NCI-H1417 treated with DMSO at 0.1 percent for 48 hours (cell line): ENCODE measurements around the gene DGUOK.
"Not testable (repeated sequence)": the region's sequence is repeated elsewhere in the genome, so short reads cannot be mapped to it uniquely, and the experiment has no call there.

Experiments used
- DNase-seq: peaks from one replicate; lab custom pipeline; 2025; lab: John Stamatoyannopoulos, UW

Gene DGUOK

GRCh38 chr2:73926493-73927327, at the start of gene DGUOK:
TSS of gene DGUOK (plus strand) at chr2:73926880. CDS start at chr2:73926911, 31 bp downstream.
- peak; percentile 97 for DNase-seq

DNA sequence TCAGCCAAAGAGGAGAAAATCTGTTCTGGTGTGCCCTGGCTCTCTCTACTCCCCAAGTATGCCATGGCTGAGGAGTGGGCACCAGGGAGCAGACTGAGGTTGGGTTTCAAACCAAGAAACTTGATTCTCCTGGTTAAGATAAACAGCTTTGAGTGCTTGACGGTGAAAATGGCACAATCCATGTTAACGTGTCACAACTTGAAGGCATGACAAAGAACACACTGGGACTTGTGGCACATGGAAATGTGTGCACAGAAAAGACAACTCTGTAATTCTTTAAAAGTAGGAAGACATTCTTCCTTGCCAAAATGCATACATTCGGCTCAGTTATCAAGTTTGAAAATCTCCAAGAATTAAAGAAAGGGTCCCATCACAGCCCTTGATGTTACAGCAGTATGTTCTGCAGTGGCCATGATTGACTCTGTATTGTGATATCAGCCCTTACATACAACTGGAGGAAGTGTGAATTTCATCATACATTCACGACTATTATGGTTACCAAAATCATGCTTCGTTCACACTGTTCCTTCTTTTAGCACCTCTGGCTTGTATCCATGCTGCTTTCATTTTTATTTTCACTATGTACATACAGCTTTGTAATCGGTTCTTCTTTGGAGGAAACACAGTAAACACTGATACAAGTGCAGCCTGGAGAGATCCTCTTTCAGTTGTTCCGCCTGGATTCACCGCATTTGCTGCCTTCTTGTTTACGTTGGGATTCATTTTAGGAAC, 49.4 kb upstream of the DGUOK start:
- DNase-seq = no peak

DNA sequence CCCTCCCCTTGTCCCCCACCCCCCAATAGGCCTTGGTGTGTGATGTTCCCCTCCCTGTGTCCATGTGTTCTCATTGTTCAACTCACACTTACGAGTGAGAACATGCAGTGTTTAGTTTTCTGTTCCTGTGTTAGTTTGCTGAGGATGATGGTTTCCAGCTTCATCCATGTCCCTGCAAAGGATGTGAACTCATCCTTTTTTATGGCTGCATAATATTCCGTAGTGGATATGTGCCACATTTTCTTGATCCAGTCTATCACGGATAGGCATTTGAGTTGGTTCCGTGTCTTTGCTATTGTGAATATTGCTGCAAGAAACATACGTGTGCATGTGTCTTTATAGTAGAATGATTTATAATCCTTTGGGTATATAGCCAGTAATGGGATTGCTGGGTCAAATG, 48.7 kb upstream of the DGUOK start:
- DNase-seq = not testable (repeated sequence)

GRCh38 chr2:73885406-73885805, 41.3 kb upstream of the DGUOK start:
- DNase-seq = no peak

GRCh38 chr2:73886357-73886756, 40.3 kb upstream of the DGUOK start:
- no peak for DNase-seq

DNA sequence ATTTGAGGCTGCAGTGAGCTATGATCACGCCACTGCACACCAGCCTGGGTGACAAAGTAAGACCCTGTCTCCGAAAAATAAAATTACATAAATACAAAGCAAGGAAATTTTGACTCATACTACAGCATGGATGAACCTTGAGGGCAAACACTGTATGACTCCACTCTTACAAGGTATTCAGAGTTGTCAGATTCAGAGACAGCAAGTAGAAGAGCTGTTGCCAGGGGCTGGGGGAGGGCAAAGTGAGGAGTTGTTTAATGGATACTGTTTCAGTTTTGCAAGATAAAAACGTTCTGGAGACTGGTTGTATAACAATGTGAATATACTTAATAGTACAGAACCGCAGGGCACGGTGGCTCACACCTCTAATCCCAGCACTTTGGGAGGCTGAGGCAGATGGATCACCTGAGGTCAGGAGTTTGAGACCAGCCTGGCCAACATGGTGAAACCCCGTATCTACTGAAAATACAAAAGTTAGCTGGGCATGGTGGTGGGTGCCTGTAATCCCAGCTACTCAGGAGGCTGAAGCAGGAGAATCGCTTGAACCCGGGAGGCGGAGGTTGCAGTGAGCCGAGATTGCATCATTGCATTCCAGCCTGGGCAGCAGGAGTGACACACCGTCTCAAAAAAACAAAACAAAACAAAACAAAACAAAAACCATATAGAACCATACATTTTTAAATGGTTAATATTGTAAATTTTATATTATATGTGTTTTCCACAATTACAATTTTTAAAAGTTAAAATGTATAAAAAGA, 38.9 kb upstream of the DGUOK start:
- not testable (repeated sequence) for DNase-seq

DNA sequence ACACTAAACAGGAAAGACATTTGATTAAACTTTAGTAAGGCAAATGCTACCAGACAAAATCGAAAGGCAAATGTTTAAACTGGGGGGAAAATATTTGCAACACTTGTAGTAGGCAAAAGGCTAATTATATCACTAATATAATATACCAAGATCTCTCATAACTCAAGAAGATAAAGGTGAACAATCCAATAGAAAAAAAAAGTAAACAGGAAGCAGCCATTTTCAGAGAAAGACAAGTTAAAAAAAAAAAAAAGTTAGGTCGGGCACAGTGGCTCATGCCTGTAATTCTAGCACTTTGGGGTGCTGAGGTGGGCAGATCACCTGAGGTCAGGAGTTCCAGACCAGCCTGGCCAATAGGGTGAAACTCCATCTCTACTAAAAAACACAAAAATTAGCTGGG, 38.3 kb upstream of the DGUOK start:
- no peak for DNase-seq

DNA sequence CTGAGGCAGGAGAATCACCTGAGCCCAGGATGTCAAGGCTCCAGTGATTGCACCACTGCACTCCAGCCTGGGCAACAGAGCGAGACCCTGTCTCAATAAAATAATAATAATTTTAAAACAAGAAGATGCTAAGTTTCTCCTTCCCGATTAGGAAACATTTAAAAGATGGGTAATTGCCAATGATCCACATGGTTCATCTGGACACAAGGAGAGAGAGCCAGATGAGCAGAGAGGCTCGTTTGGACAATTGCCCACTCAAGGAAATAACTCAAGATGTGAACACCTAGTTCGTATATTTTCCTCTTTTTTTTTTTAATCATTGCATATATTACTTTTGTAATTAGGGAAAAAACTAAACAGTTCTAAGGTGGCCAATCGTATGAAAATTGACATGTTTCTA, 37.5 kb upstream of the DGUOK start:
- DNase-seq = no peak

GRCh38 chr2:73890301-73891092, 36.2 kb upstream of the DGUOK start:
- DNase-seq = no peak

DNA sequence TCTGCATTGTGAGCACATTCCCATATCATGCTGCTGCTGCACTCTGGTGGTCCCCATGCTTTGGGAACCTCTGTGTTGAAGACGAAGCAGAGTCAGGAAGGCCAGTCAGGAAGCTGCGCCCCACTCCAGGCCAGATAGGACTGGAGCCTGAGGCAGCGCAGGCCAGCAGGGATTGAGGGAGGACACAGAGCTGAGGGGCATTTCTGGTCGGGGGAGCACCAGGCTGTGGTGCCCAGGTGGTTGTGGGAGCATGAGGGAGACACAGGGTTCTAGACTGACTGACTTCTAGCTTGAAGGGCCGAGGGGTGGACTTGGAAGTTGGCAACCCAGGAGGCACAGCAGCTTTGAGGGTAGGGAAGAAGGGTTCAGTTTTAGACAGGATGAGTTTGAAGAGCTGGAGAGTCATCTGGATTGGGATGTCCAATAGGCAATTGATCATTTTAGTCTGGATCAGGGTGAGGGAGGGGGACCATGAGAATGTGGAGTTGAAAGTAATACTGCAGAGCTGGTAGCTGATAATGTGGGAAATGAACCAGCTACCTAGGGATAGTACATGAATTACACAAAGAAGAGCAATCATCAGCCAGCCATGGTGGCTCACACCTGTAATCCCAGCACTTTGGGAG, 35.3 kb upstream of the DGUOK start:
- DNase-seq = no peak

DNA sequence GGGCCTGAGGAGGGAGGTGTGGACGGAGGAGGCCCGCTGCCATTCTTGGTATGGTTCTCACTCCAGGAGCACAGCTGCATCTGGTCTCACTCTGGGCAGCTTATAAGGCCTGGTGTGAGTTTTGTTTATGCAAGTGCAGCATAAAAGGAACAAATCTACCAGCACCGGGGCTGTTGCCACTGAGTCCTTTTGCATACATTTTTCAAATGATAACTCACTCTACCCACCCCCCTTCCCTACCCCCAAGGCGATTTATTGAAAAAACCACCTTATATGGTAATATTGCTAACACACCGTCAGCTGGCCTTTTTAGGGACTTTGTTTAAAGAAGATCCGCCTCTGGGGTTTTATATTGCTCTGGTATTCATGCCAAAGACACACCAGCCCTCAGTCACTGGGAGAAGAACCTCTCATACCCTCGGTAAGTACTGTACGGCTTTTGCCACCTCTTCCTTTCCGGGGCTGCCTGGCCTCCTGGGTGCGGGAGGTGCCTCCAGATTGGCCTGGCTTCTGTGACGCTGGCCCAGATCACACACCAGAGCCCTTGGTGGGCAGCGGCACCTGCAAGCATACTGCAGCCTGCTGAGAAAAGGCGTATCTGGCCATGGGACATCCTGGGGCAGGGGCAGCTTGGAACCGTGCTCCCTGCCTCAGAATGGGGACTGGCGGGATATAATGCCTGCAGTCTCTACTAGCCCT, 33.9 kb upstream of the DGUOK start, which contains the start of gene ACTG2:
Gene ACTG2 (plus strand): TSS at position 378 of the 699 bp plus-strand sequence. CDS start 8,304 bp downstream, outside the sequence.
- DNase-seq = no peak

GRCh38 chr2:73893764-73894474, 32.8 kb upstream of the DGUOK start:
- DNase-seq = no peak

DNA sequence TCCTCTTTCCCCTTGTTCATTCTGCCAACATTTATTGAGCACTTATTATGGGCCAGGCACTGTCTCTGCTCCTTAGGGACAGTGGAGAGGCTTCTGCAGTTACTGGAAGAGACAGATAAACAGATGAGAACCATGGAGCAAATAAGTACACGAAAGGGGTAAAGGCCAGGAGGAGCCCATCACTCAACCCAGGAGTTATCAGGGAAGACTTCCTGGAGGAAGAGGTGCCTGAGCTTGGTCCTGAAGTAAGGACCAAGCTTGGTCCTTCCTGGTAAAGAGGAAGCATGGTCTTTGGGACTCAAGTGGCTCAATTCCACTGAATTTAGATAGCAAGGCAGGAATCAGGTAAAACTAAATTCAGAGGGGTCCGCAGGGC, 32.2 kb upstream of the DGUOK start:
- DNase-seq = no peak

- no peak for DNase-seq
These were observed 31.8 kb upstream of the DGUOK start for GRCh38 chr2:73894877-73895276.

GRCh38 chr2:73895473-73895872, 31.2 kb upstream of the DGUOK start:
- DNase-seq = no peak

DNA sequence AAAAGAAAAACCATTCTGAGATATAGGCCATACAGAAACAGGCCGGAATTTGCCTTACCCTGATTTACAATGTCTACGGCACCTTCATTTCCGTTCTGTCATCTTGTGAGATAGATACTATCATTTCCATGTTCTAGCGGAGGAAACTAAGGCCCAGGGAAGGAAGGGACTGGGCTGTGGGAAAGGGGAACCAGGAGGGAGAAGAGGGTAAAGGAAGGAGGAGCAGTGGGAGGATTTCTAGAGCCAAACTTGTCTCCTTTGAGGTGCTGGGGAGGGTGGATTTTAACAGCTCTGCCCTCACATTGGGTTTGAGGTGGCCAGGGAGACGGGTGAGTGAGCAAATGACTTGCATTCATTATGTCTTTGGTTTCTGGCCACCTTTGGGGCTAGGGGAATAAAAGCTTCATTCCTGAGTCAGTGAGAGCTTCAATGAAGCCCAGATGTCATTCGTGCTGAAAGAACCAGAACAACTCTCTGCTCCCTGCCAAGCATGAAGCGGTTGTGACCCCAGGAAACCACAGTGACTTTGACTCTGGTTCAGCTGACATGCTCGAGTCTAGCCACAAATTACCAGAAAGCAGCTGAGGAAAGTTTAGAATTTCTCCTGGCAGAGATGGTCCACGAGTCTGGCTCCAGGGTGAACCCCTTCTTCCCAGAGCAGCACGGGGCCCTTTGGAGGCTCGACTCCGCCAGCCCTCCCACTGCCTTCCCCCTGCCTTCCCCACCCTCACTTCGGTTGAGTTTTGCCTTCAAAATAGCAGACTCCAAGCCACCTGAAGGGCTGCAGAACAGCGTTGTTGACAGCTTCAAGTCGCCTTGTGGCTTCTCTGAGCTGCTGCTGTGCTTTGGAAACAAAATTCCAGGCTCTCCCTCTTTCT, 30.1 kb upstream of the DGUOK start:
- DNase-seq = no peak

DNA sequence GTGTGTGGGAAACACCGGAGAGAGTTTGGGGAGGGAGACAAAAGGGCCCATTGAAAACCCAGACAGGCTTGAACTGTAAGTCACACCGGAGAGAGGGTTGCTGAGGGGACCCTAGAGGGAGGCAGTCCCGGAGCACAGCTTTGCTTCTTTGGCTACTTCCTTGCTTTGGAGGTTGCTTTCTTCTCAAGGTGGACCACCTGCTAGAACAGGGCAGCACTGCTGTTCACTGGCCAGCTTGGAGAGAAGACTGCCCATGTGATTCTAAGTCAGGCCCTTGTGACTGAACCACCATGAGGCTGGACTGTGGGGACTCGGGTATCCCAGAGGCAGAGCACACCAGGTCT, 29.5 kb upstream of the DGUOK start:
- DNase-seq = no peak

DNA sequence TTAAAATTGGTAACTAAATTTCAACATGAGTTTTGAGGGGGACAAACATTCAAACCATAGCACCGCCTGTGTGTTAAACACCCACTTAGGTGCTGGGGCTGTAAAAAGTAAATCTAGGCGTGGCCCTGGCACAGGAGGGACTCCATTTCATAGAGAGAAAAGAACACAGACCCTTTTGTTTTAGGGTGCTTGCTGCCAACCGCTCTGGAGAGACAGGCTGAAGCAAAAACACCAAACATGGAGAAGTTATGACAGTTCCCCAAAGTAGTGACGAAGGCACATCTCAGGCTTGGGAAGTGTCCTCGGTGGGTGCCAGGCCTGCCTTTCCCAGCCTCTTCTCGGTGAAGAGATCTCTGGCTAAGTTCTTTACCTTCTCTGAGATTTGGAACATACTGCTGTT, 28.7 kb upstream of the DGUOK start:
- DNase-seq = no peak

DNA sequence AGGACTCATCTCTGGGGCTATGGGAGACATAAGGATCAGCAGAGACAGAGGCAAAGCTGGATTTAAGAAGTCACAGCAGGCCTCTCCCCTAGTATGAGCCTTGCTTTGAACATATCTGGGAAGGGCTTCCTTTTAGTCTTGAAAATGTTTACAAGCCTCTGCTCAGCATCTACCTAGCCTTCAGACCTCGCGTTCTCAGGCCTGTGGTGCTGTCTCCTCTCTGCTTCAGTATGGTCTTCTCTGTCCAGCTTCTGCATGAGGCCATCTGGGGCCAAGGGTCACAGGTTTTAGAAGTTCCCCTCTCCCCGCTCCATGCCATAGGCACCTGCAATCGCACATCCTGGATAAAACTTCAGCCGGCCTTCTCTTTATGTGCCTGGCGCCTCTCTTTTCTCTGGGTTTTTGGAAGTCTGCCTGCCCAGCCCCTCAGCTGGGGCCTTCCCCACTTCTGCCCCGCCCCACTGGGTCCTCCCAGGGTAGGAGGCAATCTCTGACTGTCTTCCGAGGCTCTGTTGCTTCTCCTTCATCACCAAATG, 26.8 kb upstream of the DGUOK start:
- DNase-seq = no peak
